ENCODE measurements around the gene SLC2A4RG. TPM values are rescaled to one million over a fixed set of nuclear protein-coding genes. Genes with fewer than 3 reads are reported as not detected.

The SLC2A4RG gene
- total RNA-seq, 2 experiments from 2014 or later, result 123 to 125 TPM

- intact Hi-C loops (cut with DNase I, micrococcal nuclease), result loop anchor here (1.0 to 10.0 kb wide), 5 partner anchors 75 to 337 kb away; partner anchors contain the start of genes ABHD16B (in 1 of the 2) and SAMD10 (in 1 of the 2)
- Mint-ChIP-seq H3K36me3 (ENCODE audit: low read depth) (no peaks in the 10 kb centered on the region), H3K9me3 (no peaks in the 10 kb centered on the region), H3K4me1 (ENCODE audit: low read depth) (peaks cover 8% of the 10 kb centered on the region), H3K27me3 (no peaks in the 10 kb centered on the region), H3K27ac (no peak overlapping the region), H3K4me3 (no peak overlapping the region)
- H3K27ac ChIP-seq (ENCODE audit: low read depth in 1 of 2, low read length in 2 of 2), result no peak overlapping the region
- H3K4me3 ChIP-seq (ENCODE audit: low read length), result no peak overlapping the region
- H3K27me3 ChIP-seq (ENCODE audit: control insufficient read depth in 1 of 2, insufficient read depth in 2 of 2, low read length in 2 of 2), result no peaks in the 10 kb centered on the region
- POLR2A ChIA-PET, result no interaction called here
- DNase-seq (no peak), ATAC-seq (ENCODE audit: poor library complexity) (no peak)
- CTCF ChIA-PET, result no interaction called here
- no peaks in the 10 kb centered on the region for H3K36me3 ChIP-seq (ENCODE audit: insufficient read depth, low read length)
- H3K9me3 ChIP-seq (ENCODE audit: control insufficient read depth in 1 of 2, insufficient read depth in 1 of 2, low read length in 2 of 2), result no peaks in the 10 kb centered on the region
- peaks cover 8% of the 10 kb centered on the region for H3K4me1 ChIP-seq (ENCODE audit: insufficient read depth, low read length)
- no peak for TF ChIP-seq CTCF (IDR thresholded peaks at IDR 0.05)
Observed at GRCh38 chr20:63787749-63788148, 48.2 kb downstream of the SLC2A4RG start.

GRCh38 chr20:63789836-63790571, 50.4 kb downstream of the SLC2A4RG start:
- intact Hi-C loops (cut with DNase I, micrococcal nuclease), result loop anchor here (5.0 to 10.0 kb wide), 3 partner anchors 72 to 335 kb away; partner anchors contain the start of genes ABHD16B (in 1 of the 2) and SAMD10 (in 1 of the 2)

GRCh38 chr20:63790572-63791168, 51.1 kb downstream of the SLC2A4RG start:
- no peak for TF ChIP-seq CTCF (IDR thresholded peaks at IDR 0.05)
- no peak overlapping the region for H3K27ac ChIP-seq (ENCODE audit: low read depth in 1 of 2, low read length in 2 of 2)
- CTCF ChIA-PET, result no interaction called here
- Mint-ChIP-seq H3K9me3 (no peaks in the 10 kb centered on the region), H3K36me3 (ENCODE audit: low read depth) (no peaks in the 10 kb centered on the region), H3K4me1 (ENCODE audit: low read depth) (peaks cover under 1% of the 10 kb centered on the region), H3K27me3 (peaks cover 3% of the 10 kb centered on the region), H3K4me3 (no peak overlapping the region), H3K27ac (no peak overlapping the region)
- no peak overlapping the region for H3K4me3 ChIP-seq (ENCODE audit: low read length)
- no peak for ATAC-seq (ENCODE audit: poor library complexity)
- H3K27me3 ChIP-seq (ENCODE audit: control insufficient read depth in 1 of 2, insufficient read depth in 2 of 2, low read length in 2 of 2), result no peaks in the 10 kb centered on the region
- POLR2A ChIA-PET, result interaction anchor here (1.1 kb wide), 1 partner anchor 9 kb away, joined by 3 read pairs; no protein-coding TSS in a partner anchor
- intact Hi-C loops (cut with DNase I, micrococcal nuclease), result no loop called here
- H3K9me3 ChIP-seq (ENCODE audit: control insufficient read depth in 1 of 2, insufficient read depth in 1 of 2, low read length in 2 of 2), result no peaks in the 10 kb centered on the region
- H3K36me3 ChIP-seq (ENCODE audit: insufficient read depth, low read length), result no peaks in the 10 kb centered on the region
- DNase-seq, result no peak
- H3K4me1 ChIP-seq (ENCODE audit: insufficient read depth, low read length), result peaks cover 8% of the 10 kb centered on the region

More at GRCh38 chr20:63789836-63790571, 50.4 kb downstream of the SLC2A4RG start:
- Mint-ChIP-seq H3K27me3 (peaks cover under 1% of the 10 kb centered on the region), H3K9me3 (no peaks in the 10 kb centered on the region), H3K4me3 (no peak overlapping the region), H3K4me1 (ENCODE audit: low read depth) (peaks cover 3% of the 10 kb centered on the region), H3K36me3 (ENCODE audit: low read depth) (no peaks in the 10 kb centered on the region), H3K27ac (no peak overlapping the region)
- no peak for TF ChIP-seq CTCF (IDR thresholded peaks at IDR 0.05)
- ChIA-PET CTCF (no interaction called here), POLR2A (no interaction called here)
- no peak overlapping the region for H3K27ac ChIP-seq (ENCODE audit: low read depth in 1 of 2, low read length in 2 of 2)
- H3K9me3 ChIP-seq (ENCODE audit: control insufficient read depth in 1 of 2, insufficient read depth in 1 of 2, low read length in 2 of 2), result no peaks in the 10 kb centered on the region
- H3K4me1 ChIP-seq (ENCODE audit: insufficient read depth, low read length), result peaks cover 7% of the 10 kb centered on the region
- no peaks in the 10 kb centered on the region for H3K27me3 ChIP-seq (ENCODE audit: control insufficient read depth in 1 of 2, insufficient read depth in 2 of 2, low read length in 2 of 2)
- H3K4me3 ChIP-seq (ENCODE audit: low read length), result no peak overlapping the region
- ATAC-seq (ENCODE audit: poor library complexity) (no peak), DNase-seq (no peak)
- H3K36me3 ChIP-seq (ENCODE audit: insufficient read depth, low read length), result no peaks in the 10 kb centered on the region
